Fibroblast of the conjunctiva (primary cell): ENCODE measurements around the gene GNPDA2.

ENCODE experiments used
- DNase-seq: peaks from one replicate; pipeline ENCODE4 v3.0.0-alpha.2; 2010; ENCODE audit warnings: low read depth

Gene GNPDA2

DNA sequence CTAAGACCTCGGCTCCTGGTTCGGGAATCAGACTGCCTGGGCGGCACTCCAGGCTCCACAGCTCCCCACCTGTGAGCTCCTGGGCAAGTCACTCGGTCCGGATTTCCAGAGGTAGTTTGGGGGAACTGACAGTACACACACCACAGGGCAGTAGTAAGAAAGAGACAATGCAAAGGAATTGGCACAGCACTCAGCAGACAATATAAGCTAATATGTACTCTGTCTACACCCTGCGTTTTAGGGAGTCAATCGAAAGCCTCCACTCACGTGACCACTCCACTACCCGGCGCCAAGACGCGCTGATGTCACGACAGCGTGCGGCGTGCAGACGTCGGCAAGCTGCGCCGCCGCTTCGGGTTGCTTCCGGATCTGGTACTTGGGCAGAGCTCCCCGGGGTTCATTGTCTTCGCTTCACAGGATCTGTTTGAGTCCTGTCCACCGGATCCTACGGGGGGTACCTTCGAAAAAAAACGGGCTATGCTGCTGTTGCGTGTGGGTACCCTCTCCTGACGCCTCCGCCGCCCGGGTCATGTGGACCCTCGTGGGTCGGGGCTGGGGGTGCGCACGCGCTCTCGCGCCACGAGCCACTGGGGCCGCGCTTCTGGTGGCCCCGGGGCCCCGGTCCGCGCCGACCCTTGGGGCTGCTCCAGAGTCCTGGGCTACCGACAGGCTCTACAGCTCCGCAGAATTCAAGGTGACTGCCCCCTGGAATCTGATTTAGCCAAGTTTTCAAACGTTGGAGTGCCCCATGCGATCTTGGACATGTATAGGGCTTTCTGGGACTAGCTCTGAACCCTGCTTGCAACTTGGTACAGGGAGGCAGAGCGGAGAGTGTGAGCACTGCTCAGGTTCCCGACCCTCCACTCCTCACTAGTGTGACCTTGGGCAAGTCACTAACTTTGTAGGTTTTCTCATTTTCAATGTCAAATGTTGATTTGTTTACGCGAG lies 48.0 kb downstream of the GNPDA2 start, which contains the start of gene GUF1:
TSS of gene GUF1 (plus strand) at position 327 of the 948 bp plus-strand sequence. CDS start at position 530, 203 bp downstream.
- DNase-seq = peak; percentile 83

DNA sequence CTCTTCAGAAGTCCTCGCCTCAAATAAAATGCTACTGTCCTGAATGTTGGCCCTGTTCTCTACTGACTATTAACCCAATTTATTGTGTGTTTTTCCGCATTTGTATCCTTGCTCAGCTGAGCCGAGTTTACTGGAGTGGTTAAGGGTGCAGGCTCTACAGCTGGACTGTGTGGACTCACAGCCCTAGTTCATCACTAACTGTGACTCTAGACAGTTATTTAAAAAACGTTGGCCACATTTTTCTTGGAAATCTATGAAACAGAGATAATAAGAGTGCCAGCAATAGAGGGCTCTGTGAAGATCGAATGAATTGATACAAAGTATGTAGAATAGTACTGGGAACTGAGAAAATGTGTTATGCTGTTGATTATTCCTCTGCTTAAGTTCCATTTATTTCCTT lies 51.0 kb downstream of the GNPDA2 start:
- no peak for DNase-seq

DNA sequence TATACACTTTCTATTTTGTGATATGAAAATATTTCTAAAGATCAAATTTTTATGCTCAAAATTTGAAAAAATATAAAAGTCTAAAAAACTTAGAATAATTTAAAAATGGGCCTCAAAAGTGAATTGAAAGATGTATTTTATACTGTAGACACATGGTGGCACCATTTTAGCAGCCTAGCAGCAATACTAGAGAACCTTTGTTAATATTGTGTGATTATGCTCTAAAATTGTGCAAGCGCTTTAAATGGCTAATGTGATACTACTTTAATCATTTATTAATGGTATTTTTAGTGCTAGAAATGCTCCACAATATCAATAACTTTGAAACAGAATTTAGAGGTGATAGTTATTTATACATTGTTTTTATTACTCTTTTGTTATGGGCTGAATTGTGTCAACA lies 51.9 kb downstream of the GNPDA2 start:
- no peak for DNase-seq

DNA sequence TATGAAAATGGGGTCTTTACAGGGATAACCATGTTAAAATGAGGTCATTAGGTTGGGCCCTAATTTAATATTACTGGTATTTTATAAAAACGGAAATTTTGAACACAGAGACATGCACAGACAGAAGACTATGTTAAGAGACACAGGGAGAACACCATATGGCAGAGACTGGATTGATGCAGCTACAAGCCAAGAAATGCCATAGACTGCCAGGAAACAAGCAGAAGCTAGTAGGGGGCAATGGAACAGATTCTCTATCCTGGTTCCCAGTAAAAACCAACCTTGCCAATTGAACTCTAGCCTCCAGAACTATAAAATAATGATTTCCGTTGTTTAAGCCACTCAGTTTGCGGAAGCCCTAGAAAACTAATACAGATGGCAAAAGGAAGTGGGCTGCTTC lies 54.7 kb downstream of the GNPDA2 start:
- DNase-seq = no peak

DNA sequence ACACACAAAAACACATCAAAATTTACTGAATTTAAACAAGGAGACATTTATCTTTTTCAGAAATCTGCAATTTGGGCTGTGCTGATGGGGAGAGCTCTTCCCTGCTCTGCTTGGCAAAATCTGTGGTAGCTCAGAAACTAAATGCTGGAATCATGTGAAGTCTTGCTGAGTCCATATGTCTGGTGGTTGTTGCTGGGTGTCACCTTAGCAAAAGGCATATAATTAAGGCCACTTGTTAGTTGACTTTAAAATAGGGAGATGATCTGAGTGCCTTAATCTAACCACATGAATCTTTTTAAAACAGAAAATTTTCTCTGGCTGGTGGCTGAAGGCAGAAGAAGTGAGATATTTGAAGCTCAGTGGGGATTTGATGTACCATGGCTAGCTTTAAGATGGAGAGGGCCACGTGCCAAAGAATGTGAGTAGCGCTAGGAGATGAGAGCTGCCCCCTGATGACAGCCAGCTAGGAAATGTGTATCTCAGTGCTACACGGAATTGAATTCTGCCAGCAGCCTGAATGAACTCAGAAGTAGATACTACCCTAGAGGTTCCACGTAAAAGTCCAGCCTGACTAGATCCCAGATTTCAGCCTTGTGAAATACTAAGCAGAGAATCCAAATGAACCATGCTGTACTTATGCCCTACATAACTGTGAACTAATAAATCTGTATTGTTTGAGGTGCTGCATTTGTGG lies 55.7 kb downstream of the GNPDA2 start:
- no peak for DNase-seq

DNA sequence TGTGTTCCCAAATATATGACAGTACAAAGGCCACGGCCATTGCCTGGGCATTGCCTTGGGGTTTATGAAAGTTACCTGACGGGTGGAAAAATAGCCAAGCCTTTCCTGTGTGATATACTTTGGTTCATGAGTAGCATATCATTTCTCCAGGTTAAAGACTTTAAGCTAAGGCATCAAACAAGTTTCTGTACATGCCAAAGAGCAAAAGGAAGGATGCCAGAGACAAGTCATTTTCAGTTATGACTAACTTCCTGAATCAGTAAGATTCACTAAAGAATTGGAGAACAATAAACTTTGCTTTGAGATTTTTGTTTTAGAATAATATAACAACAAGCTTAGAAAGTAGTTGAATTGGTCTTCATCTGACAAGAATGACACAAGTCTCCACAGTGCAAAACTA lies 57.8 kb downstream of the GNPDA2 start:
- DNase-seq = no peak

DNA sequence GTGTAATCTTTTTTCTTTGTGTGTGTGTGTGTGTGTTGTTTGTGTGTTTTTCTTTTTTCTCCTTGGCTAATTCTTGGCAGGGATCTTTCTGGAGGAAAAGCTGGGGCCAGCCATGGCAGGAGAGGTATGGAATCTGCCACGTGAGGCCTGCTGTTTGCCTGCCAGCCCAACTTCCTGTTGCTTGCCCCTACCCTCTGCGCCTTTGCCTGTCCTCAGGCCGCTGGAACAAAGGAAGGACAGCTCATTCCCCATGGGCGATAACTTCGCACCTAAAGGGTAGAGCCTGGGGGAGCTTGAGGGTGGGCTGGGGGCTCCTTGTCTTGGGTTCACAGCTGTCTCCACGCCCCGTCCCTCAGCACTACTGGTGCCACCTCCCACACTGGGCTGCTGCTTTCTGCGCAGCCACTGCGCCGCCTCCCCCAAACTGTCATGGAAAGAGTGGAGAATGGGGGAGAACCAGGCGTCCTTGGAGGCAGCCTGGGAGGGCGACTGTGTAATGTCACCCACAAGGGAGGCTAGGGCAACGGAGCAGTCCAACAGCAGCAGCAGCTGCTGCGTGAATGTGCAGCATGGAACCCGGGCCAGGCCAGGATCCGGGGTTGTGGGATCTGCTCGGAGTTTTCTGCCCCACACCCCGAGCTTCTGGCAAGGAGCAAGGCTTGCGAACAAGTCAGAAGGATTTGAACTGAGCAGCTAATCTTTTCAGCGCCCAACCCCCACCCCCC lies 62.7 kb downstream of the GNPDA2 start:
- no peak for DNase-seq

DNA sequence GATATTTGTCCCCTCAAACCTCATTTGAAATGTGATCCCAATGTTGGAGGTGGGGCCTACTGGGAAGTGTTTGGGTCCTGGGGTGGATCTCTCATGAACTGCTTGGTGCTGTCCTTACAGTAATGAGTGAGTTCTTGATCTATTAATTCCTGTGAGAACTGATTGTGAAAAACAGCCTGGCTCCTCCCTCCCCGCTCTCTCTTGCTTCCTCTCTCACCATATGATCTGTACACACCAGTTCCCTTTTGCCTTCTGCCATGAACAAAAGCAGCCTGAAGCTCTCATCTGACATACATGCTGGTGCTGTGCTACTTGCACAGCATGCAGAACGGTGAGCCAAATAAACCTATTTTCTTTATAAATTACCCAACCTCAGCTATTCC lies 63.7 kb downstream of the GNPDA2 start:
- no peak for DNase-seq

DNA sequence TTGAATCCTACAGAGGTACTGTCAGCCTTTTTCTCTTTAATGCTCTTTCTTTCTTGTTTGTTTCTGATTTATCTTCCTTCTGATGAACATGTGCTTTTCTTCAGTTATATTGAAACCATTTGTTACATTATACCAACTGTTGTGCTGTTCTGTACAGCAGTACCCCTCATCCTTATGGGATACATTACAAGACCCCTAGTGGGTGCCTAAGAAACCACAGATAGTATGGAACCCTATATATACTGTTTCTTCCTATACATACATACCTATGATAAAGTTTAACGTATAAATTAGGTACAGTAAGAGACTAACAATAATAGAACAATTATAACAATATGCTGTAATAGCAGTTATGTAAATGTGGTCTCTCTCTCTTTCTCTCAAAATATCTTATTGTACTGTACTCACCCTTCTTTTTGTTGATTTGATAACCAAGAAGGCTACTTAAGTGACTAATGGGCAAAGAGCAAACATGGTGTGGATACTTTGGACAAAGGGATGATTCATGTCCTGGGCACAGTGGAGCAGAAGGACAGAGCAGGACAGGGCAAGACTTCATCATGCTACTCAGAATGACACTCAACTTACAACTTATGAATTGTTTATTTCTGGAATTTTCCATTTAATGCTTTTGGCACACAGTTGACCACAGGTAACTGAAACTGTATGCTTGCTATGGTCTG lies 64.3 kb downstream of the GNPDA2 start:
- DNase-seq = no peak

DNA sequence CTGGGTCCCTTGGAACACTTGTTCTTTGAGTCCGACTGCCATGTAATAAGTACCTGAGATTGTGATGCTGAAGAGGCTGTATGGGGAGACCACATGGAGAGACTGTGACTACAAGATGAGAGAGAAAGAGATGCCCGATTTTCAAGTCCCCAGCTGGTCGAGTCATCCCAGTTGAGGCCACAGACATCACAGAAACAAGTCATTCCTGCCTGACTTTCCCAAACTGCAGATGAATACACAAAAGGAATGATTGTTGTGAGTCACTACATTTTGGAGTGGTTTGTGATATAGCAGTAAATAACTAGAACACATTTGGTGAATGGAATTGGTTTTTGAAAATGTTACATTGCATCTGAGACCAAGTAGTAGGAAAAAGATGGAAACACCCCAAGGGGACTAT lies 66.0 kb downstream of the GNPDA2 start:
- DNase-seq = no peak

DNA sequence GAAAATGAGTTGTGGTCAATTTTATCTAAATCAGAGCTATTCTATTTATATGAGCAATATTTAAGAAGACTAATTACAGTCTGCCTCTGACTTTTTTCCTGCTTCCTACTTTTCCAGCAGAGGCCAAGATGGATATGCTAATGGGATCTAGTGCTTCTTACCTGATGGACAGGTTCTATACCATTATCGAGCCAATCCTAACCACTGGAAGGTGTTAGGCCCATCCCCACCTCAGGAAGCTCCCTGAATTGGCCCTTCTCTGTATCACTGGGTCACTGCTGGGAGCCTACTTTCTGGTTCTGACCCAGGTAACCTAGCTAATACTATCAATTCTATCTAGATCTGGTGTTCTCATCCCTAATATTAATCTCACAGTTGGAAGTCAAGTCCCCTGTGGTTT lies 74.4 kb downstream of the GNPDA2 start:
- no peak for DNase-seq
